ENCODE data around the gene SEC31A. TPM values are rescaled to one million over a fixed set of nuclear protein-coding genes. Genes with fewer than 3 reads are reported as not detected.

The SEC31A gene
- total and polyA plus RNA-seq, 12 donors: 82.5 to 163 (median 122) TPM

GRCh38 chr4:82913305-82913704 lies 22.4 kb upstream of the SEC31A start:
- Histone ChIP-seq H3K27me3 (no peaks in the 10 kb centered on the region), H3K4me3 (no peak overlapping the region), H3K4me1 (no peaks in the 10 kb centered on the region), H3K27ac (no peak overlapping the region), H3K36me3 (peaks cover 0 to 84% (median 12%) of the 10 kb centered on the region in 9 donors), H3K9me3 (no peaks in the 10 kb centered on the region)
- WGBS, 2 donors: 48 to 49% methylated on average over 2 of the region's 2 CpGs
- ATAC-seq (no peak), DNase-seq (no peak)
- no peak for TF ChIP-seq CTCF (IDR thresholded peaks at IDR 0.05)
- intact Hi-C loops (cut with DNase I): no loop called here

- ATAC-seq (no peak), DNase-seq (no peak)
- Histone ChIP-seq H3K4me1 (peaks cover 0 to 7% (median 0%) of the 10 kb centered on the region in 9 donors), H3K36me3 (peaks cover 0 to 92% (median 9%) of the 10 kb centered on the region in 9 donors), H3K27ac (no peak overlapping the region), H3K9me3 (no peaks in the 10 kb centered on the region), H3K4me3 (no peak overlapping the region), H3K27me3 (no peaks in the 10 kb centered on the region)
- intact Hi-C loops (cut with DNase I): loop anchor here in 1 of 10 donors (10.0 kb wide), 1 partner anchor 115 kb away; no protein-coding TSS in a partner anchor
- 45 to 63% methylated on average over 1 of the region's 1 CpG for WGBS, 2 donors
- TF ChIP-seq CTCF (IDR thresholded peaks at IDR 0.05): no peak
These were observed 18.4 kb upstream of the SEC31A start for GRCh38 chr4:82909326-82909725.

DNA sequence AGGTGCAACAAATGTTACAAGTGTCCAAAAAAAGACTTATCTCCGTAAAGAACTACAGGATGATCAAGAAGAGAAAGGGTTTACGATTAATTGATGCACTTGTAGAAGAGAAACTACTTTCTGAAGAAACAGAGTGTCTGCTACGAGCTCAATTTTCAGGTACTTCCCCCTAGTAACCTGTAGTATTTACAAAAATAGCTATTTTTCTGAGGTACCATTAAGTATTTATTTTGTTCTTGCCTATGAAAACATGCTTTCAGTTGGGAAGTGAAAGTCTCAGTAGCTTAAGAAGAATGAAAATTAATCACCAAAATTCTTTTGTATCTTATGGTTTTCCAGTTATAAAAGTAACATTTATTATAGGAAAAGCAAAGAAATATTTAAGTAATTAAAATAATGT lies 15.5 kb upstream of the SEC31A start:
- H3K4me1 ChIP-seq: peaks cover 0 to 16% (median 8%) of the 10 kb centered on the region in 9 donors
- peaks cover 0 to 68% (median 8%) of the 10 kb centered on the region in 9 donors for H3K36me3 ChIP-seq
- H3K9me3 ChIP-seq: no peaks in the 10 kb centered on the region
- no peak overlapping the region for H3K27ac ChIP-seq
- WGBS, 2 donors: 94 to 96% methylated on average over 3 of the region's 3 CpGs
- no peak for ATAC-seq
- no peaks in the 10 kb centered on the region for H3K27me3 ChIP-seq
- intact Hi-C loops (cut with DNase I): loop anchor here in 1 of 10 donors (10.0 kb wide), 1 partner anchor 118 kb away; no protein-coding TSS in a partner anchor
- no peak for TF ChIP-seq CTCF (IDR thresholded peaks at IDR 0.05)
- no peak overlapping the region for H3K4me3 ChIP-seq
- no peak for DNase-seq

DNA sequence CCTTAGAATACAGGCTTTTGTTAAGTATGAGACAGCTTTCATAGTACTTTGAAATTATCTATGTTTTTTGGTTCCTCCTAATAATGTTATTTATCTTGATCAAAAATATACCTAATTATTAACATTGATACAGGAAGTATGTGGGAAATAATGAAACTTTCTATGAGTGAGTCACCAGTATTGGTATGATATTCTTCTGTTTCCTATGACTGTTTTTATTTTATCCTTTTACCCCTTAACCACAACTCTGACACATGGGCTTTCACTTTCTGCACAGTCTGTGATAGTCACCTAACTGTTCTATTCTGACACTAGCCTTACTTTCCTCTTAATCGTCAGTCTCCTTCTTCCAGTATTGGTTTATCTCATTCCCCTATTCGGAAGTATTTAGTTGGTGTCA lies 14.3 kb upstream of the SEC31A start:
- peaks cover 0 to 18% (median 10%) of the 10 kb centered on the region in 9 donors for H3K4me1 ChIP-seq
- peaks cover 0 to 56% (median 8%) of the 10 kb centered on the region in 9 donors for H3K36me3 ChIP-seq
- no peak overlapping the region for H3K27ac ChIP-seq
- no peaks in the 10 kb centered on the region for H3K9me3 ChIP-seq
- DNase-seq: no peak
- no peak overlapping the region for H3K4me3 ChIP-seq
- TF ChIP-seq CTCF (IDR thresholded peaks at IDR 0.05): no peak
- intact Hi-C loops (cut with DNase I): loop anchor here in 1 of 10 donors (10.0 kb wide), 1 partner anchor 120 kb away; no protein-coding TSS in a partner anchor
- WGBS, 2 donors: 78 to 79% methylated on average over 2 of the region's 2 CpGs
- no peak for ATAC-seq
- no peaks in the 10 kb centered on the region for H3K27me3 ChIP-seq

Measured in heart right ventricle (tissue), 16 donors.